ENCODE data around the gene RET. TPM values are rescaled to one million over a fixed set of nuclear protein-coding genes. Genes with fewer than 3 reads are reported as not detected.

Gene RET
- total and polyA plus RNA-seq, 9 donors: 0.12 to 1.6 (median 0.75) TPM

GRCh38 chr10:43118631-43119415 is 42.0 kb downstream of the RET start:
- TF ChIP-seq CTCF (IDR thresholded peaks at IDR 0.05) (no peak), EP300 (IDR thresholded peaks at IDR 0.05) (no peak), POLR2A (IDR thresholded peaks at IDR 0.05) (no peak)
- Histone ChIP-seq H3K4me1 (ENCODE audit: insufficient read depth) (no peaks in the 10 kb centered on the region), H3K9me3 (no peaks in the 10 kb centered on the region), H3K36me3 (no peaks in the 10 kb centered on the region), H3K4me3 (no peak overlapping the region), H3K27ac (no peak overlapping the region), H3K27me3 (no peaks in the 10 kb centered on the region)
- intact Hi-C loops (cut with DNase I): no loop called here
- 81 to 89% (median 86%) methylated on average over 18 to 19 of the region's 19 CpGs for WGBS, 3 donors
- DNase-seq: peak in 1 of 5 donors; percentile 23

- Histone ChIP-seq H3K9me3 (no peaks in the 10 kb centered on the region), H3K36me3 (no peaks in the 10 kb centered on the region), H3K27me3 (no peaks in the 10 kb centered on the region), H3K4me3 (no peak overlapping the region), H3K27ac (no peak overlapping the region), H3K4me1 (ENCODE audit: insufficient read depth) (no peaks in the 10 kb centered on the region)
- TF ChIP-seq EP300 (IDR thresholded peaks at IDR 0.05) (no peak), POLR2A (IDR thresholded peaks at IDR 0.05) (no peak), CTCF (IDR thresholded peaks at IDR 0.05) (no peak)
- 90 to 95% (median 93%) methylated on average over 31 of the region's 31 CpGs for WGBS, 3 donors
- DNase-seq: peak in 1 of 5 donors; percentile 31
- intact Hi-C loops (cut with DNase I): no loop called here
Observed at GRCh38 chr10:43119416-43120115, 42.7 kb downstream of the RET start.

GRCh38 chr10:43120116-43120928 is 43.5 kb downstream of the RET start:
- no peak for TF ChIP-seq CTCF (IDR thresholded peaks at IDR 0.05)
- no peak overlapping the region for H3K27ac ChIP-seq
- no peaks in the 10 kb centered on the region for H3K9me3 ChIP-seq
- 87 to 91% (median 87%) methylated on average over 19 of the region's 19 CpGs for WGBS, 3 donors
- peak in 2 of 5 donors; percentile 8 to 13 for DNase-seq
- no peak overlapping the region for H3K4me3 ChIP-seq
- intact Hi-C loops (cut with DNase I): no loop called here
- no peaks in the 10 kb centered on the region for H3K36me3 ChIP-seq
- no peaks in the 10 kb centered on the region for H3K27me3 ChIP-seq
- H3K4me1 ChIP-seq (ENCODE audit: insufficient read depth): no peaks in the 10 kb centered on the region

DNA sequence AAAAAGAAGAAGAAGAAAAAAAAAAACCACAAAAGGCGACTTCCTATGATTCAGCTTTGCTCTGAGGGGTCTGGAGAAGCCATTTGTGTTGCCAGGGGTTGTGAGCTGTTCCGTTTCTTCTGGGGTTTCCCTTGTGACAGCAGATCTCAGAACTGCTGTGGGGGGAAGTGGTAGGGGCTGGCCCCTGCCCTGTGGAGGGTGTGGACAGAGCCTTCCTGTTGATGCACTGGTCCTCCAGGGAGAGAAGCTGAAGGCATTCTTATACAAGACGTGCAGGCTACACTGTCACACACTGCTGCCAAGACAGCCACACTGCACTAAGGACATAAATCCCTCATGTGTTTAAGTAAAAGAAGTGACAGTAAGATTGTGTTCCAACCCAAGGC is 44.1 kb downstream of the RET start:
- no peak overlapping the region for H3K27ac ChIP-seq
- 76 to 89% (median 83%) methylated on average over 3 of the region's 3 CpGs for WGBS, 3 donors
- TF ChIP-seq EP300 (IDR thresholded peaks at IDR 0.05) (no peak), CTCF (IDR thresholded peaks at IDR 0.05) (no peak), POLR2A (IDR thresholded peaks at IDR 0.05) (no peak)
- H3K4me3 ChIP-seq: no peak overlapping the region
- no peaks in the 10 kb centered on the region for H3K4me1 ChIP-seq (ENCODE audit: insufficient read depth)
- no peaks in the 10 kb centered on the region for H3K36me3 ChIP-seq
- peak in 3 of 5 donors; percentile 4 to 21 (median 5) for DNase-seq
- no peaks in the 10 kb centered on the region for H3K27me3 ChIP-seq
- intact Hi-C loops (cut with DNase I): no loop called here
- H3K9me3 ChIP-seq: no peaks in the 10 kb centered on the region

Data from ovary (tissue), 9 donors.